HG02610 (cell line): ENCODE data around the gene RAB31.
A peak's percentile ranks its signal among the peaks of the same experiment; 100 is the strongest.

Source experiments
- ATAC-seq: cut with Tn5 transposase; IDR thresholded peaks from one replicate; pipeline ENCODE4 v1.9.1; 2021; ENCODE audit warnings: mild to moderate bottlenecking, moderate library complexity; ENCODE audit not compliant: unreplicated experiment

The RAB31 gene

GRCh38 chr18:9690418-9691188, 17.5 kb upstream of the RAB31 start:
- no peak for ATAC-seq

- peak; percentile 62 for ATAC-seq
These were observed 16.9 kb upstream of the RAB31 start for GRCh38 chr18:9691235-9691634.

- no peak for ATAC-seq
These were observed 13.9 kb upstream of the RAB31 start for GRCh38 chr18:9694174-9694573.

GRCh38 chr18:9694952-9695495, 13.1 kb upstream of the RAB31 start:
- no peak for ATAC-seq

- no peak for ATAC-seq
These were observed 12.5 kb upstream of the RAB31 start for GRCh38 chr18:9695605-9696004.

GRCh38 chr18:9696112-9696511, 12.0 kb upstream of the RAB31 start:
- ATAC-seq = no peak

GRCh38 chr18:9696701-9697100, 11.4 kb upstream of the RAB31 start:
- ATAC-seq = no peak

- ATAC-seq = no peak
These were observed 11.0 kb upstream of the RAB31 start for GRCh38 chr18:9697121-9697520.

GRCh38 chr18:9698497-9698896, 9.6 kb upstream of the RAB31 start:
- no peak for ATAC-seq

- no peak for ATAC-seq
These were observed 7.8 kb upstream of the RAB31 start for GRCh38 chr18:9700261-9700796.

GRCh38 chr18:9701609-9702349, 6.3 kb upstream of the RAB31 start:
- ATAC-seq = peak; percentile 48

GRCh38 chr18:9704233-9705118, 3.6 kb upstream of the RAB31 start:
- peak; percentile 33 for ATAC-seq

GRCh38 chr18:9705183-9705829, 2.8 kb upstream of the RAB31 start:
- ATAC-seq = no peak

GRCh38 chr18:9706081-9706935, 1.8 kb upstream of the RAB31 start:
- ATAC-seq = no peak

- ATAC-seq = no peak
These were observed 582 bp upstream of the RAB31 start for GRCh38 chr18:9707381-9708056.

- ATAC-seq = no peak
These were observed 568 bp downstream of the RAB31 start for GRCh38 chr18:9708434-9709303.

- ATAC-seq = no peak
These were observed 1.3 kb downstream of the RAB31 start for GRCh38 chr18:9709304-9709877.

- no peak for ATAC-seq
These were observed 1.9 kb downstream of the RAB31 start for GRCh38 chr18:9710037-9710436.
